ENCODE results near the gene MET. TPM values are rescaled to one million over a fixed set of nuclear protein-coding genes. Genes with fewer than 3 reads are reported as not detected.

The MET gene
- total RNA-seq, 1 experiment from 2014 or later = 200 TPM

- no peaks in the 10 kb centered on the region for H3K27me3 ChIP-seq (ENCODE audit: insufficient read depth, low read length)
- H3K4me2 ChIP-seq (ENCODE audit: low read length) = no peak overlapping the region
- no peak for ATAC-seq
- TF ChIP-seq CBX3 (IDR thresholded peaks at IDR 0.05; ENCODE audit: low read depth) (no peak), SIN3A (IDR thresholded peaks at IDR 0.05; ENCODE audit: low read depth) (0 out of 2 replicates have a peak, but pooled peaks have one; percentile 24)
- no peaks in the 10 kb centered on the region for H3K9me3 ChIP-seq (ENCODE audit: control insufficient read depth in 1 of 2, insufficient read depth in 1 of 2, low read depth in 1 of 2, low read length in 2 of 2)
- H3K79me2 ChIP-seq (ENCODE audit: insufficient read depth, low read length) = peaks cover 100% of the 10 kb centered on the region
- peak overlapping the region; percentile 92; the same call in 1 of the 2 replicates for H3K27ac ChIP-seq (ENCODE audit: low read depth, low read length)
- intact Hi-C loops (cut with micrococcal nuclease) = no loop called here
- ChIA-PET POLR2A (no interaction called here), CTCF (no interaction called here), RAD21 (ENCODE audit: low non-redundant PET in 1 of 2, low total read pairs in 2 of 2, uncharacterized antibody in 2 of 2, unreplicated experiment in 2 of 2) (no interaction called here)
- peaks cover 18 to 69% of the 10 kb centered on the region in 2 experiments for H3K36me3 ChIP-seq (ENCODE audit: control insufficient read depth in 1 of 2, insufficient read depth in 2 of 2, low read length in 2 of 2)
- BruUV-seq (replicated peaks) = no TSS peak
- no peaks in the 10 kb centered on the region for H4K20me1 ChIP-seq (ENCODE audit: insufficient read depth)
- no peak overlapping the region for H3K4me3 ChIP-seq (replicated peaks in 1 of 2; ENCODE audit: low read depth in 1 of 2, low read length in 2 of 2)
- H3K9ac ChIP-seq (ENCODE audit: low read length) = no peak overlapping the region
- no peak overlapping the region for H2AFZ ChIP-seq (ENCODE audit: low read depth, low read length, poor library complexity, severe bottlenecking)
- DNase-seq (ENCODE audit: low read depth, low spot score) = no peak
- H3K4me1 ChIP-seq (ENCODE audit: control insufficient read depth in 1 of 2, insufficient read depth in 2 of 2, low read length in 2 of 2) = peaks cover 92 to 100% of the 10 kb centered on the region in 2 experiments
- no peaks in the 10 kb centered on the region for H3K9me2 ChIP-seq (ENCODE audit: insufficient read depth)
These were observed 25.2 kb downstream of the MET start for GRCh38 chr7:116697152-116697551.

- H3K9me3 ChIP-seq (ENCODE audit: control insufficient read depth in 1 of 2, insufficient read depth in 1 of 2, low read depth in 1 of 2, low read length in 2 of 2) = no peaks in the 10 kb centered on the region
- H3K27ac ChIP-seq (ENCODE audit: low read depth, low read length) = peak overlapping the region; percentile 91
- intact Hi-C loops (cut with micrococcal nuclease) = no loop called here
- no peak overlapping the region for H2AFZ ChIP-seq (ENCODE audit: low read depth, low read length, poor library complexity, severe bottlenecking)
- ATAC-seq (no peak), DNase-seq (ENCODE audit: low read depth, low spot score) (no peak)
- ChIA-PET POLR2A (no interaction called here), RAD21 (ENCODE audit: low non-redundant PET in 1 of 2, low total read pairs in 2 of 2, uncharacterized antibody in 2 of 2, unreplicated experiment in 2 of 2) (no interaction called here), CTCF (no interaction called here)
- H3K27me3 ChIP-seq (ENCODE audit: insufficient read depth, low read length) = no peaks in the 10 kb centered on the region
- peak overlapping the region; percentile 10; the same call in 1 of the 2 replicates for H3K9ac ChIP-seq (ENCODE audit: low read length)
- no TSS peak for BruUV-seq (replicated peaks)
- H4K20me1 ChIP-seq (ENCODE audit: insufficient read depth) = no peaks in the 10 kb centered on the region
- H3K4me2 ChIP-seq (ENCODE audit: low read length) = 0 out of 2 replicates have a peak overlapping the region, but pooled peaks have one; percentile 3
- peaks cover 95 to 100% of the 10 kb centered on the region in 2 experiments for H3K4me1 ChIP-seq (ENCODE audit: control insufficient read depth in 1 of 2, insufficient read depth in 2 of 2, low read length in 2 of 2)
- peaks cover 100% of the 10 kb centered on the region for H3K79me2 ChIP-seq (ENCODE audit: insufficient read depth, low read length)
- no peak overlapping the region for H3K4me3 ChIP-seq (replicated peaks in 1 of 2; ENCODE audit: low read depth in 1 of 2, low read length in 2 of 2)
- H3K36me3 ChIP-seq (ENCODE audit: control insufficient read depth in 1 of 2, insufficient read depth in 2 of 2, low read length in 2 of 2) = peaks cover 18 to 70% of the 10 kb centered on the region in 2 experiments
- H3K9me2 ChIP-seq (ENCODE audit: insufficient read depth) = no peaks in the 10 kb centered on the region
- no peak for TF ChIP-seq ZNF274 (IDR thresholded peaks at IDR 0.05; ENCODE audit: low read depth, low read length)
- no peak for TF ChIP-seq CBX3 (IDR thresholded peaks at IDR 0.05; ENCODE audit: low read depth)
- no peak for TF ChIP-seq ATF3 (IDR thresholded peaks at IDR 0.05)
- TF ChIP-seq SP1 (IDR thresholded peaks at IDR 0.05; ENCODE audit: low read depth) = no peak
- no peak for TF ChIP-seq CEBPB (IDR thresholded peaks at IDR 0.05; ENCODE audit: low read depth)
- no peak for TF ChIP-seq EGR1 (IDR thresholded peaks at IDR 0.05; ENCODE audit: low read depth)
- no peak for TF ChIP-seq ZBTB33 (IDR thresholded peaks at IDR 0.05; ENCODE audit: extremely low read depth, insufficient replicate concordance, low read length)
- TF ChIP-seq POLR2A (IDR thresholded peaks at IDR 0.05; ENCODE audit: borderline replicate concordance, extremely low read depth, insufficient read depth, insufficient read length) = no peak
- no peak for TF ChIP-seq ELF1 (IDR thresholded peaks at IDR 0.05; ENCODE audit: borderline replicate concordance, low read depth)
- no peak for TF ChIP-seq REST (IDR thresholded peaks at IDR 0.05; ENCODE audit: low read depth)
- no peak for TF ChIP-seq SRF (IDR thresholded peaks at IDR 0.05; ENCODE audit: low read depth)
- no peak for TF ChIP-seq RAD21 (IDR thresholded peaks at IDR 0.05; ENCODE audit: low read depth)
- TF ChIP-seq EZH2 (IDR thresholded peaks at IDR 0.05) = no peak
- no peak for TF ChIP-seq YY1 (IDR thresholded peaks at IDR 0.05; ENCODE audit: extremely low read depth, insufficient replicate concordance, low read depth, low read length)
- no peak for TF ChIP-seq MAX (IDR thresholded peaks at IDR 0.05)
- no peak for TF ChIP-seq FOSL1 (IDR thresholded peaks at IDR 0.05; ENCODE audit: low read depth)
These were observed 25.8 kb downstream of the MET start for GRCh38 chr7:116697761-116698160.

All from HCT116 (cell line).